GM23248 (cell line): ENCODE data around the gene SYPL2. TPM values are rescaled to one million over a fixed set of nuclear protein-coding genes. Genes with fewer than 3 reads are reported as not detected.

Source experiments
- DNase-seq: peaks from one replicate; pipeline ENCODE4 v3.0.0-alpha.2; 2015
- H2AFZ ChIP-seq: fragments of 200-600 bp; sonication (generic); 2 replicates; pipeline ENCODE4 v1.6.1; 2016; ENCODE audit warnings: antibody characterized with exemption
- H3F3A ChIP-seq: fragments of 200-600 bp; sonication (generic); 2 replicates; pipeline ENCODE4 v1.6.1; 2016; ENCODE audit warnings: mild to moderate bottlenecking, antibody characterized with exemption, mixed run types; ENCODE audit not compliant: insufficient read depth
- H3K27ac ChIP-seq: fragments of 200-600 bp; sonication (generic); 2 replicates; pipeline ENCODE4 v1.5.1; 2016; ENCODE audit warnings: mild to moderate bottlenecking
- H3K27me3 ChIP-seq: fragments of 200-600 bp; sonication (generic); replicated peaks from 2 replicates; pipeline ENCODE4 v1.6.1; 2016; ENCODE audit warnings: mild to moderate bottlenecking; ENCODE audit not compliant: insufficient read depth
- H3K36me3 ChIP-seq: fragments of 200-600 bp; sonication (generic); 2 replicates; pipeline ENCODE4 v1.6.1; 2016; ENCODE audit warnings: low read depth, mild to moderate bottlenecking
- H3K4me1 ChIP-seq: fragments of 200-600 bp; sonication (generic); 2 replicates; pipeline ENCODE4 v1.6.1; 2016; ENCODE audit warnings: mild to moderate bottlenecking; ENCODE audit not compliant: insufficient read depth
- H3K4me2 ChIP-seq: fragments of 200-600 bp; sonication (generic); one replicate; pipeline ENCODE4 v1.6.1; 2016; ENCODE audit warnings: mild to moderate bottlenecking; ENCODE audit not compliant: unreplicated experiment
- H3K4me3 ChIP-seq: fragments of 200-600 bp; sonication (generic); 2 replicates; pipeline ENCODE4 v1.5.1; 2016; ENCODE audit warnings: mild to moderate bottlenecking
- H3K79me2 ChIP-seq: fragments of 200-600 bp; sonication (generic); 2 replicates; pipeline ENCODE4 v1.6.1; 2016; ENCODE audit warnings: mild to moderate bottlenecking; ENCODE audit not compliant: insufficient read depth
- H3K9ac ChIP-seq: fragments of 200-600 bp; sonication (generic); 2 replicates; pipeline ENCODE4 v1.6.1; 2016; ENCODE audit warnings: mild to moderate bottlenecking
- H3K9me2 ChIP-seq: fragments of 200-600 bp; sonication (generic); 2 replicates; pipeline ENCODE4 v1.6.1; 2016; ENCODE audit warnings: mixed run types, mild to moderate bottlenecking, moderate library complexity; ENCODE audit not compliant: insufficient read depth
- H3K9me3 ChIP-seq: fragments of 200-600 bp; sonication (generic); one replicate; pipeline ENCODE4 v1.6.1; 2017; ENCODE audit warnings: low read depth
- H4K20me1 ChIP-seq: fragments of 200-600 bp; sonication (generic); 2 replicates; pipeline ENCODE4 v1.6.0; 2016; ENCODE audit not compliant: insufficient read depth
- EZH2 ChIP-seq: fragments of 200-600 bp; sonication (generic); IDR thresholded peaks from 2 replicates; pipeline ENCODE4 v1.6.1; 2018; ENCODE audit warnings: antibody characterized with exemption, mild to moderate bottlenecking; ENCODE audit not compliant: insufficient read depth, poor library complexity, severe bottlenecking
- EZH2phosphoT487 ChIP-seq: fragments of 200-600 bp; sonication (generic); IDR thresholded peaks from 2 replicates; pipeline ENCODE4 v1.6.1; 2018; ENCODE audit warnings: antibody characterized with exemption, moderate library complexity, mild to moderate bottlenecking, low read depth; ENCODE audit not compliant: insufficient read depth
- WGBS, 2 experiments: methylation state at CpG; one replicate each; pipeline ENCODE4 v1.1.6; 2015 to 2017; ENCODE audit warnings: low lambda C conversion rate in 2 of 2, low coverage in 1 of 2; ENCODE audit errors: missing lambda C conversion rate in 2 of 2; 5-methylcytosine and 5-hydroxymethylcytosine counted together
- in situ Hi-C: fragments of 300-500 bp; cut with MboI; formaldehyde crosslinking; loops from 2 replicates; pipeline ENCODE4 v1.15.0; 2020
- polyA plus RNA-seq: library from polyadenylated mRNA; unstranded; fragments of >200 nt; fragmentation: Nextera tagmentation; extraction: Ambion mirVana; gene quantifications from 2 replicates; pipeline ENCODE4 v1.2.1, GENCODE V29; 2016
- total RNA-seq: library from RNA; depleted of rRNA; stranded (reverse); fragments of >200 nt; shearing (Covaris generic); gene quantifications from 2 replicates; pipeline ENCODE4 v1.2.3, GENCODE V29; 2014

Gene SYPL2
- total and polyA plus RNA-seq, 2 experiments from 2014 or later = 0.11 to 0.38 TPM

DNA sequence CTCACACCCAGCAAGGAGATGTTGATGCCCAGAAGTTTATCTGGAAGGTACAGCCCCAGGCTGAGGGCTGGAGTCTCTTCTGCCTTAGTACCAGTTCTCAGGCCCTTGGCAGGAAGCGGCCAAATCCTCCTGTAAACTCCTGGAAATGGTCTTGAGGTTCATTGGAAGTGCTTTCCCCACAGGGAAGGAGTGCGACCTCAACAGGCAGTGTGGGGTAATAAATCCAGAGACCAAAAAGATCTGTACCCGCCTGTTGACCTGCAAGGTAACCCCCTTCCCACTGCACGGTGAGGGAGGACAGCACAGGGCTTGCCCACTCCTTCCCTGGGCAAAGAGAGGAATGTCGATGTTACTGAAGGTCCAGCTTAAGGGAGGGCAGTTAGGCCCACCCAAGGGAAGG lies 21.9 kb downstream of the SYPL2 start:
- no peaks in the 10 kb centered on the region for H4K20me1 ChIP-seq
- no peaks in the 10 kb centered on the region for H3K9me2 ChIP-seq
- 0 out of 2 replicates have a peak, but pooled peaks cover 7% of the 10 kb centered on the region for H3K79me2 ChIP-seq
- no peak overlapping the region for H3K9ac ChIP-seq
- no peak overlapping the region for H3K4me2 ChIP-seq
- no peak overlapping the region for H3K27ac ChIP-seq
- H3K4me1 ChIP-seq = peaks cover 13% of the 10 kb centered on the region
- DNase-seq = no peak
- TF ChIP-seq EZH2phosphoT487 (no peak), EZH2 (no peak)
- H3K36me3 ChIP-seq = no peaks in the 10 kb centered on the region
- in situ Hi-C loops = no loop called here
- no peaks in the 10 kb centered on the region for H3K9me3 ChIP-seq
- H3K27me3 ChIP-seq = no peaks in the 10 kb centered on the region
- WGBS, 2 experiments = 62 to 64% methylated on average over 5 of the region's 5 CpGs
- no peak overlapping the region for H3K4me3 ChIP-seq
- no peak overlapping the region for H2AFZ ChIP-seq
- no peaks in the 10 kb centered on the region for H3F3A ChIP-seq

GRCh38 chr1:109488696-109489095 lies 22.4 kb downstream of the SYPL2 start:
- TF ChIP-seq EZH2phosphoT487 (no peak), EZH2 (no peak)
- no peaks in the 10 kb centered on the region for H3K9me2 ChIP-seq
- no peak for DNase-seq
- no peak overlapping the region for H3K27ac ChIP-seq
- no peak overlapping the region for H3K4me3 ChIP-seq
- H4K20me1 ChIP-seq = no peaks in the 10 kb centered on the region
- WGBS, 2 experiments = 90 to 94% methylated on average over 12 of the region's 12 CpGs
- 0 out of 2 replicates have a peak, but pooled peaks cover 7% of the 10 kb centered on the region for H3K79me2 ChIP-seq
- in situ Hi-C loops = no loop called here
- H3F3A ChIP-seq = no peaks in the 10 kb centered on the region
- H3K36me3 ChIP-seq = no peaks in the 10 kb centered on the region
- H3K9me3 ChIP-seq = no peaks in the 10 kb centered on the region
- no peak overlapping the region for H2AFZ ChIP-seq
- no peaks in the 10 kb centered on the region for H3K27me3 ChIP-seq
- peaks cover 13% of the 10 kb centered on the region for H3K4me1 ChIP-seq
- no peak overlapping the region for H3K9ac ChIP-seq
- no peak overlapping the region for H3K4me2 ChIP-seq

DNA sequence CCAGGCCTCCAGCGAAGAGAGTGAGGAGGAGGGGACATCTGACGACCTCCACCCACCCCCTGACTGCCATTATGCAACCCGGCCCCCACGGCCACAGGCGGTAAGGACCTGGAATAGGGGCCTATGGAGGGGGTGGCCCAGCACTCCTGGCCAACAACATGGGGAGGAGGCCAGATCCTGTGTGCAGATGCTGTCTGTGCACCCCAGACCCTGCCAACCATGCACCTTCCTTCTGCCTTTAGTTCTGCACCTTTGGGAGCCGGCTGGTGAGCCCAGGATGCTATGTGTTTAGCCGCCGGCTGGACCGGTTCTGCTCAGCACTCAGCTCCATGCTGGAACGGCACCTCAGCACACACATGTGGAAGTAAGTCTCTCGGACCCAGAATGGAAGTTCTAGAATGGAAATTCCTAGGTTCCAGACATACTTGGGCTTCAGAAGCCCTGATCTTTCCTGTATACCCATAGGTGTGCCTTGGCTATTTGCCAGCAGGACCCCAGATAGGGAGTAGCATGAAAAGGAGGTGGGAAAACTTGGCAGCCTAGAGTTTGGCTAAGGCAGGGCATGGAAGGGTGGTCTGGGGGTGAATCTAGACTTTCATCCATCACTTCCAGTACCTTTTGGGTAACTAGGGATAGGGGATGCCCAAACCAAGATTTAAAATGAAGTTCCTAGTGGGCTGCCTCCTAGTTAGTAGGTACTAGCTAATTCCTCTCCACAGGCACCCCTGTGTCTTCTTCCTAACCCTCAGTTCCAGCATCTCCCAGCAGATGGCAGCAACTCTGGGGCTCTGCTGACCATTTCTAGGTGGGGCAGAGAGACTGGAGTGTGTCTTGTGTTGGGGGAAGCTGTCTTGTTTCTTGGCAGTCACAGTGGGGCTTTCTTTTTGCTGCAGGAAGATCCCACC lies 23.9 kb downstream of the SYPL2 start:
- Histone ChIP-seq H3K9me3 (no peaks in the 10 kb centered on the region), H3K79me2 (peaks cover 12% of the 10 kb centered on the region), H3K9ac (no peak overlapping the region), H3K4me3 (no peak overlapping the region), H3F3A (no peaks in the 10 kb centered on the region), H3K4me1 (peaks cover 5% of the 10 kb centered on the region), H3K36me3 (no peaks in the 10 kb centered on the region), H4K20me1 (no peaks in the 10 kb centered on the region), H3K4me2 (no peak overlapping the region), H3K27ac (no peak overlapping the region), H3K9me2 (no peaks in the 10 kb centered on the region), H3K27me3 (no peaks in the 10 kb centered on the region), H2AFZ (no peak overlapping the region)
- DNase-seq = peak; percentile 78
- in situ Hi-C loops = loop anchor here (5.0 kb wide), 1 partner anchor 42 kb away; no protein-coding TSS in a partner anchor
- no peak for TF ChIP-seq EZH2phosphoT487
- no peak for TF ChIP-seq EZH2
- 60 to 63% methylated on average over 11 of the region's 11 CpGs for WGBS, 2 experiments

- no peak overlapping the region for H2AFZ ChIP-seq
- H3K27ac ChIP-seq = no peak overlapping the region
- DNase-seq = no peak
- 87 to 93% methylated on average over 11 of the region's 11 CpGs for WGBS, 2 experiments
- H3K4me1 ChIP-seq = peaks cover 5% of the 10 kb centered on the region
- no peak overlapping the region for H3K9ac ChIP-seq
- H4K20me1 ChIP-seq = no peaks in the 10 kb centered on the region
- no peak overlapping the region for H3K4me3 ChIP-seq
- H3F3A ChIP-seq = no peaks in the 10 kb centered on the region
- H3K9me2 ChIP-seq = no peaks in the 10 kb centered on the region
- in situ Hi-C loops = loop anchor here (5.0 kb wide), 1 partner anchor 41 kb away; no protein-coding TSS in a partner anchor
- TF ChIP-seq EZH2phosphoT487 (no peak), EZH2 (no peak)
- no peaks in the 10 kb centered on the region for H3K36me3 ChIP-seq
- no peak overlapping the region for H3K4me2 ChIP-seq
- no peaks in the 10 kb centered on the region for H3K9me3 ChIP-seq
- peaks cover 19% of the 10 kb centered on the region for H3K79me2 ChIP-seq
- H3K27me3 ChIP-seq = no peaks in the 10 kb centered on the region
Observed at GRCh38 chr1:109490934-109491302, 24.6 kb downstream of the SYPL2 start.
